PFSK-1 (cell line): Measurements from ENCODE around the gene ZFP57.

Source experiments
- FOXP2 ChIP-seq: optimal IDR thresholded peaks from 2 replicates; pipeline ENCODE3; 2011; ENCODE audit warnings: borderline replicate concordance, control low read depth, inconsistent platforms; ENCODE audit not compliant: insufficient read depth; ENCODE audit errors: extremely low read length, extremely low read depth
- POLR2AphosphoS5 ChIP-seq: IDR thresholded peaks from 2 replicates; pipeline ENCODE4 v1.6.1; 2012; ENCODE audit warnings: low read depth, mild to moderate bottlenecking, control low read depth, low read length, moderate library complexity
- REST ChIP-seq, 2 experiments: IDR thresholded peaks; 2 replicates each; pipeline versions ENCODE4 v1.6.1 to v1.8.0; 2011 to 2012; ENCODE audit warnings: low read depth in 2 of 2, low read length in 2 of 2, control low read depth in 1 of 2, inconsistent platforms in 1 of 2, mild to moderate bottlenecking in 1 of 2, moderate library complexity in 1 of 2; ENCODE audit not compliant: insufficient read depth in 1 of 2
- SIN3A ChIP-seq: IDR thresholded peaks from 2 replicates; pipeline ENCODE4 v1.6.1; 2012; ENCODE audit warnings: mild to moderate bottlenecking, low read length, moderate library complexity, borderline replicate concordance; ENCODE audit not compliant: insufficient read depth
- TAF1 ChIP-seq: IDR thresholded peaks from 2 replicates; pipeline ENCODE4 v1.6.1; 2012; ENCODE audit warnings: low read length, control low read depth, borderline replicate concordance; ENCODE audit not compliant: insufficient read depth

GRCh38 chr6:29728875-29729270, 47.9 kb upstream of the ZFP57 start:
- TF ChIP-seq TAF1 (no peak), POLR2AphosphoS5 (no peak), REST (IDR thresholded peaks at IDR 0.05; ENCODE audit: insufficient read depth in 1 of 2, low read depth in 2 of 2, low read length in 2 of 2) (no peak), SIN3A (no peak), FOXP2 (no peak)
